Thoracic aorta (tissue), 2 donors: ENCODE measurements around the gene MRGPRD. TPM values are rescaled to one million over a fixed set of nuclear protein-coding genes. Genes with fewer than 3 reads are reported as not detected.

ENCODE experiments used
- ATAC-seq: fragments of 150-250 bp; one replicate; pipeline ENCODE4 v1.8.0; 2017; ENCODE audit warnings: low read depth; ENCODE audit not compliant: insufficient number of reproducible peaks, low FRiP score
- DNase-seq: peaks from one replicate; pipeline ENCODE4 v3.0.0-alpha.2; 2020; ENCODE audit warnings: low spot score
- H3K27ac ChIP-seq, 2 donors: fragments of 200-600 bp; sonication (generic); 1 replicate in 1 of 2; 2 replicates in 1 of 2; pipeline ENCODE4 v1.5.1; 2016; ENCODE audit warnings: mild to moderate bottlenecking in 2 of 2, moderate library complexity in 2 of 2
- H3K27me3 ChIP-seq: fragments of 200-600 bp; sonication (generic); replicated peaks from 2 replicates; pipeline ENCODE4 v1.6.0; 2016; ENCODE audit warnings: mild to moderate bottlenecking; ENCODE audit not compliant: insufficient read depth
- H3K36me3 ChIP-seq: fragments of 200-600 bp; sonication (generic); one replicate; pipeline ENCODE4 v1.5.1; 2016
- H3K4me1 ChIP-seq, 2 donors: fragments of 200-600 bp; sonication (generic); 1 replicate in 1 of 2; 2 replicates in 1 of 2; pipeline versions ENCODE4 v1.5.1 to v1.6.0; 2016; ENCODE audit warnings: low read depth in 2 of 2, mild to moderate bottlenecking in 1 of 2; ENCODE audit not compliant: control insufficient read depth in 1 of 2
- H3K4me3 ChIP-seq: fragments of 200-600 bp; sonication (generic); 2 replicates; pipeline ENCODE4 v1.5.1; 2016; ENCODE audit warnings: mild to moderate bottlenecking
- H3K9me3 ChIP-seq: fragments of 200-600 bp; sonication (generic); 2 replicates; pipeline ENCODE4 v1.5.1; 2016
- total RNA-seq, 2 donors: library from RNA; depleted of rRNA; stranded (reverse); fragments of >200 nt; gene quantifications; one replicate each; pipeline versions ENCODE4 v1.1.0 to v1.2.3, GENCODE V29; 2016
- TF ChIP-seq, protein P1 (sequence below): fragments of 200-600 bp; sonication (generic); IDR thresholded peaks from one replicate; pipeline ENCODE4 v1.5.1; 2019; ENCODE audit warnings: antibody characterized with exemption

Gene MRGPRD
- total RNA-seq, 2 donors from 2014 or later, result 5.0 TPM; not detected in 1

DNA sequence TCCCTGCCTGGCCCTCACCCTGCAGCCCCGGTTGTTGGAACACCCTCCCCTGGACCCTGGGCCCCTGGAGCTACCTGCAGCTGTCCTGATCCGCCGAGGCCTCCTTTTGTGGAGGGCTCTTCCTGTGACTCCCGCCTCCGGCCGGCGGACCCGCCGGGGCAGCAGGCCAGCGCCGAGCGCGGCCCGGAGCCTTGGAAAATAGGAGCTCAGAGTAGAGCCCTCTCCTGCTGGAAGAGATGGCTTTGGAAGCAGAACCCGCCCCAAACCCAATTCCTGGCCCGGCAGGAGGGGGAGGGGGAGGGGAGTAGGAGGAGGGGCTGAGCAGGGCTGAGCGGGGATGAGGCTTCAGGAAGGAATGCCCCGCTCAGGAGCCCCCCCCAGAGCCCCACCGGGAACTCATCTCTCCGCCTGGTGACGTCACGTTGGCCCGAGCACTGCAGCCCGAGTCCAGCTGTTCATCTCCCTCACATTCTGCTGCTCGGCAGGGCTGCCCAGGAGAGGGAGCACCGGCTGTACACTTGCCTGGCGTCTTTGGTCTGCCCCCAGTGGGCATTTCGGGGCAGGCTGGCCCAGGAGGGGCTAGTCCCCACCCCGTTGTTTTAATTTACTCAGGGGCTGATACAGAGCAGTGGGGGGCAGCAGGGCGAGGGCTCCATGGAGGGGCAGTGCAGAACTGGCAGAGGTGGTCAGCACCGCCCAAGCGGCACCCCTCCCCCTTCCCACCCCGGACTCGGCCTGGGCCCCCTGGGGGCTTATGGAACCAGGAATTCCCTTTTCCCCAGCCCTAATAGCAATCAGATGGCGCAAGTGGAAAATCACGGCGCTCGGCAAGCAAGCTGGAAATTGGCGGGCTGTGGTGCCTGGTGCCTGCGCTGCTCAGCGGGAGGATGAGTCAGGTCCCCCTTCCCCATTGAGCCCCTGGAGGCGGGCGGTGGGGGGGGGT is 32.5 kb upstream of the MRGPRD start, which contains the start of gene MRGPRF:
MRGPRF (minus strand) TSS at position 238 of the 943 bp plus-strand sequence. CDS start 3,345 bp downstream, outside the sequence.
- TF ChIP-seq, protein P1, sequence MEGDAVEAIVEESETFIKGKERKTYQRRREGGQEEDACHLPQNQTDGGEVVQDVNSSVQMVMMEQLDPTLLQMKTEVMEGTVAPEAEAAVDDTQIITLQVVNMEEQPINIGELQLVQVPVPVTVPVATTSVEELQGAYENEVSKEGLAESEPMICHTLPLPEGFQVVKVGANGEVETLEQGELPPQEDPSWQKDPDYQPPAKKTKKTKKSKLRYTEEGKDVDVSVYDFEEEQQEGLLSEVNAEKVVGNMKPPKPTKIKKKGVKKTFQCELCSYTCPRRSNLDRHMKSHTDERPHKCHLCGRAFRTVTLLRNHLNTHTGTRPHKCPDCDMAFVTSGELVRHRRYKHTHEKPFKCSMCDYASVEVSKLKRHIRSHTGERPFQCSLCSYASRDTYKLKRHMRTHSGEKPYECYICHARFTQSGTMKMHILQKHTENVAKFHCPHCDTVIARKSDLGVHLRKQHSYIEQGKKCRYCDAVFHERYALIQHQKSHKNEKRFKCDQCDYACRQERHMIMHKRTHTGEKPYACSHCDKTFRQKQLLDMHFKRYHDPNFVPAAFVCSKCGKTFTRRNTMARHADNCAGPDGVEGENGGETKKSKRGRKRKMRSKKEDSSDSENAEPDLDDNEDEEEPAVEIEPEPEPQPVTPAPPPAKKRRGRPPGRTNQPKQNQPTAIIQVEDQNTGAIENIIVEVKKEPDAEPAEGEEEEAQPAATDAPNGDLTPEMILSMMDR, result peak; percentile 72
- Histone ChIP-seq H3K36me3 (peaks cover under 1% of the 10 kb centered on the region), H3K4me3 (peak within 1 kb of the TSS; percentile 81), H3K4me1 (peaks cover 23 to 57% of the 10 kb centered on the region in 2 donors), H3K27ac (peak within 1 kb of the TSS; percentile 95 to 96), H3K27me3 (no peaks in the 10 kb centered on the region), H3K9me3 (no peaks in the 10 kb centered on the region)
- ATAC-seq (peak; percentile 38), DNase-seq (peak; percentile 91)

DNA sequence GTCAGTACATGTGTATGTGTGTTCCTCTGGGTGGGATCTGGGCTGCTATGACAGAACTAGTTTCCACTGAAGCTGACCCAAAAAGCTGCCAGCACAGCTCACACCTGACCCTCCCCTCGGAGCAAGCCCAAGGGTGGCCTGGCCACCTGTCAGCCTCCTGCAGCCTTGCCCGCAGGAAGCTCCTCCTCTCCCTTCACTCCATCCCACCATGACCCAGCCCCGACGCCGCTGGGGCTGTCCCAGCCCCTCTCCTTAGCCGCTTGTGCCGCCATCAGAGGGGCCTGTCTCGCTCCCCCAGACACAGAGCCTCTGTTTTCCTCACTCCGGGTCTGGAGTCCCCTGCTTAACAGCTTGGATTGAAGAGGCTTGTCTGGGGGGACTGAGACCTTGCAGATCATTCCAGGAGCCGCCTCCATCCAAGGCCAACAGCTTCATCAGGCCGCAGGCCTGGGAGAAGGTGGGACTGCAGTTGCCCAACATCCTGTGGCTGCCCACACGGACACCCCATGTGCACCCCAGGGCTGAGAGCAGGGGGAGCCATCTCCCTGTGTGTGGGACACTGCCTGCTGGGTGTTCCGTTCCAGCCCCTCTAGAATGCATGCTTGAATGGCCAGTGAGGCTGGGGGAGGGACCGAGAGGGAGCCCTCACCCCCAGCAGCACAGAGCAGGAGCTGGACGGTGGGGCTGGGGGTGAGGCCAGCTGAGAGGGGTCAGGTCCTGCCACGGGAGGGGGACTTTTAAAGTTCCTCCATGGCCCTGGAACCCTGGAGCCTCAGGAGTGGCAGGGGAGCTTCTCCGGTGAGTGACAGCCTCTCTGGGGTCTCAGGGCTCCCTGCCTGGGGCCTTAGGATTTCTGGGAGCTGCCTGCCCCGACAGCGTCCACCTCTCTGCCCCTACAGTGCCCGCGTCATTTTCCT is 31.6 kb upstream of the MRGPRD start:
- no peak for ATAC-seq
- Histone ChIP-seq H3K4me3 (peak overlapping the region; percentile 81), H3K9me3 (no peaks in the 10 kb centered on the region), H3K27me3 (no peaks in the 10 kb centered on the region), H3K36me3 (peaks cover 9% of the 10 kb centered on the region), H3K27ac (peak overlapping the region; percentile 95 to 96), H3K4me1 (peaks cover 30 to 61% of the 10 kb centered on the region in 2 donors)
- no peak for DNase-seq
- TF ChIP-seq, protein P1, result no peak

DNA sequence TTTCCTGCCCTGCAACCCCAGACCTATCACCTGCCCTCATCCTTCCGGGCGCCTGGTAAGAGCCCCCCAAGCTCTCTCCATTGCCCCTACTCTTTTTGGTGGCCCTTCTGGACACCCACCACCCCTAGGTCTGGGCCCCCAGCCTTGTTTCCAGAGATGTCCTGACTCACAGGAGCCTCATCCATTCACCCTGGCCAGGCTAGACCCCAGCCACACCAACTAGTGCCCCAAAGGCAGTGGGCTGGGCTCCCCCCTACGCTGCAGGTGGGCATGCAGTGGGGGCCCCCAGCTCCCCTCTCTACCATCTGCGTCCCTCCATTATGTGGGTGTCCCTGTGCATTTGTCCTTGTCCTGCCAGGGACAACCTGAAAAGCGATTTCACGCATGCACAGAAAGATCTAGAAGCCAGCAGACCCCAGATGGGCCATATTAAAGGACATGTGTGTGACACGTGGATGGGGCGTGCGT is 30.9 kb upstream of the MRGPRD start:
- H3K27me3 ChIP-seq, result no peaks in the 10 kb centered on the region
- TF ChIP-seq, protein P1, result no peak
- no peaks in the 10 kb centered on the region for H3K9me3 ChIP-seq
- ATAC-seq (no peak), DNase-seq (no peak)
- H3K27ac ChIP-seq, result peak overlapping the region; percentile 95 to 96
- peaks cover 30 to 68% of the 10 kb centered on the region in 2 donors for H3K4me1 ChIP-seq
- peaks cover 16% of the 10 kb centered on the region for H3K36me3 ChIP-seq
- peak overlapping the region; percentile 81 for H3K4me3 ChIP-seq

DNA sequence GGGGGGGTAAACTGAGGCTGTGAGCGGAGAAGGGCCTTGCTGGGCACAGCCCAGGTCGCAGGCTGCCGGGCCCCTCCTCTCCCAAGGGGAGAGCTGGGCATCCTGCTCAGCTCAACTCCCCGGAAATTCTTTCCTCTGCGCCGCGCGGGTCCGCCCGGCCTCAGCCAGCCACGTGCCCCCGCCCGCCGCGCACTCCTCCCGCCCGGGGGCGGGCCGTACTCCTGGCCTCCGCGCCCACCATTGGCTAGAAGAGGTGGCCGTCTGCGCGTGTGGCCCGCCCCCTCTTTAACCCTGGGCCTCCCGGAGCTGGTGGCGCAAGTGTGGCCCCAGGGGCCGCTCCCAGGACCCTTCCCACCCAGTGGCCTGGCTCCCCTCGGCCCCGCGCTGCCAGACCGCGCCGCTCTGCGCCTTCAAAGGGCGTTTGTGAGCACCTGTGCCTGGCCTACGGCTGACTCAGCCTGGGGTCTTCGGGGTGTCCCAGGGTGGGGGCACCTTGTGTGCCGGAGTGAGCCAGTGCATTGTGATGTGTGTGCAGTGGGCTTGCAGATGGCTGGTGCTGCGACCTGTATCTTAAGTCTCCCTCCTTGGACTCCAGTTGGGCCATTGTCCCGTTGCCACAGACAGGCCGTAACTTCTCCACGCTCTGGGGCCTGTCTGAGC is 30.3 kb upstream of the MRGPRD start:
- H3K9me3 ChIP-seq, result no peaks in the 10 kb centered on the region
- H3K4me1 ChIP-seq, result peaks cover 30 to 69% of the 10 kb centered on the region in 2 donors
- peak overlapping the region; percentile 81 for H3K4me3 ChIP-seq
- peak overlapping the region; percentile 95 to 96 for H3K27ac ChIP-seq
- DNase-seq, result peak; percentile 48
- H3K27me3 ChIP-seq, result no peaks in the 10 kb centered on the region
- TF ChIP-seq, protein P1, result no peak
- peaks cover 21% of the 10 kb centered on the region for H3K36me3 ChIP-seq
- peak; percentile 34 for ATAC-seq
